MCF 10A (cell line): ENCODE results near the gene EIF4B. TPM values are rescaled to one million over a fixed set of nuclear protein-coding genes. Genes with fewer than 3 reads are reported as not detected.

Experiments used
- BruUV-seq: library from RNA; stranded (reverse); fragments of 400-500 nt; replicated peaks from 2 replicates; lab custom pipeline; 2021; lab: Mats Ljungman, UMichigan
- CTCF ChIA-PET: fragments of 300-600 bp; sonication (Branson Sonifier 250); formaldehyde crosslinking; extraction: SDS; loops from one replicate; lab custom pipeline; 2021; ENCODE audit warnings: antibody characterized with exemption, inconsistent platforms; lab: Yijun Ruan, JAX
- POLR2A ChIA-PET: fragments of 300-600, 350-650 bp; sonication (Branson Sonifier 250); formaldehyde crosslinking; extraction: SDS; loops from one replicate; lab custom pipeline; 2020; ENCODE audit warnings: antibody characterized with exemption, inconsistent platforms; lab: Yijun Ruan, JAX
- DNase-seq: peaks from one replicate; pipeline ENCODE4 v3.0.0-alpha.2; 2018; ENCODE audit not compliant: unreplicated experiment
- H3K27ac Mint-ChIP-seq: one replicate; pipeline ENCODE4 v1.8.0; 2022; ENCODE audit warnings: mild to moderate bottlenecking, low read depth, mixed read lengths; ENCODE audit not compliant: unreplicated experiment
- H3K27me3 Mint-ChIP-seq: one replicate; pipeline ENCODE4 v1.8.0; 2022; ENCODE audit warnings: mixed read lengths; ENCODE audit not compliant: insufficient read depth, unreplicated experiment
- H3K36me3 Mint-ChIP-seq: one replicate; pipeline ENCODE4 v1.8.0; 2022; ENCODE audit warnings: mild to moderate bottlenecking, moderate library complexity, mixed read lengths; ENCODE audit not compliant: insufficient read depth, unreplicated experiment
- H3K4me1 Mint-ChIP-seq: one replicate; pipeline ENCODE4 v1.8.0; 2022; ENCODE audit warnings: mixed read lengths; ENCODE audit not compliant: insufficient read depth, unreplicated experiment
- H3K4me3 Mint-ChIP-seq: one replicate; pipeline ENCODE4 v1.8.0; 2022; ENCODE audit warnings: mild to moderate bottlenecking, moderate library complexity, mixed read lengths; ENCODE audit not compliant: unreplicated experiment
- H3K9me3 Mint-ChIP-seq: one replicate; pipeline ENCODE4 v1.8.0; 2022; ENCODE audit warnings: mixed read lengths; ENCODE audit not compliant: unreplicated experiment
- intact Hi-C: fragments of 100-400 bp; cut with micrococcal nuclease; formaldehyde crosslinking; loops from 2 replicates; pipeline ENCODE4 v1.14.1; 2022
- total RNA-seq: library from RNA; stranded (reverse); gene quantifications from 2 replicates; pipeline ENCODE4 v1.2.3, GENCODE V29; 2022
- TF ChIP-seq, protein P1 (sequence below): fragments of 200-600 bp; IDR thresholded peaks from one replicate; pipeline ENCODE4 v1.8.0; 2022; ENCODE audit warnings: antibody characterized with exemption, mild to moderate bottlenecking; ENCODE audit not compliant: unreplicated experiment

EIF4B gene
- total RNA-seq, 1 experiment from 2014 or later, result 658 TPM

DNA sequence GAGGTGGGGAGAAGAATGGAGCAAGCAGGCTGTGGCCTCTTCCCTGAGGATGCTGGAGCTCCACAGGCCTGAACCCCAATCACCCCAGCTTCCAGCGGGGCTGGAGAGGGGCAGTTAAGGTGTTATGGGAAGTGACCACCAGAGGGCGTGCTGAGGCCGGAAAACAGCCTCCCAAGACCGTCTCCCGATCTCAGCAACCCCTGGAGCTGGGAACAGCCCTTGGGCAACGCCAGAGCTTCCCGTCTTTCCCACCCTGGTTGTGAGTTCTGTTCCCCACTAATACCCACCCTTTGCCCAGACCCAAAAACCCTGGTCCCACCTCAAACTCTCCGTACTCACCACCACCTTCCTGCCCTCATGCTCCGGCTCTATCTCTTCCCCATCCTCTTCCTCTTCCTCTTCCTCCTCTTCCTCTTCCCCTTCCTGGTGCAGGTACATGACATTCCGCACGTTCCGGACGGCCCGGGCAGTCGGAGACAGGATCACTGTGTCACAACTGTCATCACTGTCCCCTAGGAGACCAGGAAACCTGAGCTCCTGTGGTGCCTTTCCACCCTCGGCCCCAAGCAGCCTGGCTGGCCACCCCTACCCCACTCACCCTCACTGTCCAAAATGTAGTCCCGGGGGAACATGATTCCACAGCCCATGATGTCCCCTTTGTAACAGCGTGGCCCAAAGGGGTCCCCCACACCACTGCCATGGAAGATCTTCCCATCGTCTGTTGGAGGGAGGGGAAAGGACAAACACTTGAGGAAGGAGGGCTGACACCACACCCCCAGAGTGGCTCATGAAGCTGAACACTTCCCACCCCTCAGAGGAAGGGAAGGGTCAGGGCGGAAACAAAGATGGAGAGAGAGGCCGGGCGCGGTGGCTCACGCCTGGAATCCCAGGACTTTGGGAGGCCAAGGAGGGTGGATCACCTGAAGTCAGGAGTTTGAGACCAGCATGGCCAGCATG, 60.0 kb downstream of the EIF4B start:
- H3K9me3 Mint-ChIP-seq, result no peaks in the 10 kb centered on the region
- peaks cover 11% of the 10 kb centered on the region for H3K4me1 Mint-ChIP-seq
- no peaks in the 10 kb centered on the region for H3K27me3 Mint-ChIP-seq
- BruUV-seq, result no TSS peak
- no peak overlapping the region for H3K4me3 Mint-ChIP-seq
- TF ChIP-seq, protein P1, sequence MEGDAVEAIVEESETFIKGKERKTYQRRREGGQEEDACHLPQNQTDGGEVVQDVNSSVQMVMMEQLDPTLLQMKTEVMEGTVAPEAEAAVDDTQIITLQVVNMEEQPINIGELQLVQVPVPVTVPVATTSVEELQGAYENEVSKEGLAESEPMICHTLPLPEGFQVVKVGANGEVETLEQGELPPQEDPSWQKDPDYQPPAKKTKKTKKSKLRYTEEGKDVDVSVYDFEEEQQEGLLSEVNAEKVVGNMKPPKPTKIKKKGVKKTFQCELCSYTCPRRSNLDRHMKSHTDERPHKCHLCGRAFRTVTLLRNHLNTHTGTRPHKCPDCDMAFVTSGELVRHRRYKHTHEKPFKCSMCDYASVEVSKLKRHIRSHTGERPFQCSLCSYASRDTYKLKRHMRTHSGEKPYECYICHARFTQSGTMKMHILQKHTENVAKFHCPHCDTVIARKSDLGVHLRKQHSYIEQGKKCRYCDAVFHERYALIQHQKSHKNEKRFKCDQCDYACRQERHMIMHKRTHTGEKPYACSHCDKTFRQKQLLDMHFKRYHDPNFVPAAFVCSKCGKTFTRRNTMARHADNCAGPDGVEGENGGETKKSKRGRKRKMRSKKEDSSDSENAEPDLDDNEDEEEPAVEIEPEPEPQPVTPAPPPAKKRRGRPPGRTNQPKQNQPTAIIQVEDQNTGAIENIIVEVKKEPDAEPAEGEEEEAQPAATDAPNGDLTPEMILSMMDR, result peak; percentile 78
- peak; percentile 81 for DNase-seq
- ChIA-PET POLR2A (interaction anchor here (0.5 to 2.6 kb wide), 15 partner anchors 9 to 1575 kb away, joined by 3 to 39 read pairs (median 3); partner anchors contain the start of genes AAAS, IGFBP6 and SPRYD3), CTCF (interaction anchor here (0.5 to 15.4 kb wide), 45 partner anchors 8 to 1635 kb away, joined by 3 to 267 read pairs (median 4); partner anchors contain the start of genes AAAS, IGFBP6, SOAT2 and SPRYD3)
- no peak overlapping the region for H3K27ac Mint-ChIP-seq
- intact Hi-C loops, result loop anchor here (1.0 to 2.0 kb wide), 2 partner anchors 33 to 125 kb away; no protein-coding TSS in a partner anchor
- H3K36me3 Mint-ChIP-seq, result peaks cover 54% of the 10 kb centered on the region

DNA sequence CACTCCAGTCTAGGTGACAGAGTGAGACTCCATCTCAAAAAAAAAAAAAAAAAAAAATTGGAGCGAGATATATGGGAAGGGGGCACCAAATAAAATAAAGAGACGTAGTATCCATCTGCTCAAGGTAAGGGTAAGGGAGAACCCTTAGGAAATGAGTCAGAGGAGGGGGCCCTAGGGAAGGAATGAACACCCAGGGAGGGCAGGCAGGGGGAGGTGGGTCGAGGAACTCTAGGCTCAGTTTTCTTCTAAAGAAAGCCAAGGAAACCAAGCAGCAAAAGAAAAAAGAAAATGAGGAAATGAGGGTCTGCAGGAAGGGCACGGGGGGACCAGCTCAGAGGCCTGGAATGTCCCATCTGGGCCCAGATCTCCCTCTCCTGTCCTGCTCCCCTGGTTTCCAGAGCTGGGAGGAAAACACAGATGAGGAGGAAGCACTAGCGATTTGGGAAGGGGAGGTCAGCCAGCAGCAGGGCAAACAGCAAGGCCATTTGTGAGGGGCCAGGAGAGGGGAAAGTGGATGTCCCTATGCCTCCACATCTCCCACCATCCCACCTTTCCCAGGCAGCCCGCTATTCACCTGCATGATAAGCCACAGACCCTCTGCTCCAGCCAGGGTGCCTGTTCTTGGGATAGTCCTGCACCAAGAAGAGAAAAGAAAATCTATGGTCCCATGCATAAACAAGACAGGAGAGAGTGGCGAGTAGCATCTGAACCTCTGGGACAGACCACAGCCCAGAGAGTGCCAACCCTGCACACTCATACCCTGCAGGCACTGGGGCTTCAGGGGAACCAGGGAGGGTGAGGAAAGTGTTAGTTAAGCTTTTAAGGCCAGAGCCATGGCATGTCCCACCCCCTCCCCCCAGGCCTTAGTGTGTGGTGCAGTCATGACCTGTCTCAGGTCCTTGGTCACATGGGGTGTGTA, 61.1 kb downstream of the EIF4B start:
- intact Hi-C loops, result loop anchor here (2.0 kb wide), 1 partner anchor 123 kb away; no protein-coding TSS in a partner anchor
- CTCF ChIA-PET, result interaction anchor here (0.6 to 15.4 kb wide), 20 partner anchors 11 to 406 kb away, joined by 3 to 267 read pairs (median 6); partner anchors contain the start of genes IGFBP6, SOAT2 and SPRYD3
- TF ChIP-seq, protein P1, result no peak

DNA sequence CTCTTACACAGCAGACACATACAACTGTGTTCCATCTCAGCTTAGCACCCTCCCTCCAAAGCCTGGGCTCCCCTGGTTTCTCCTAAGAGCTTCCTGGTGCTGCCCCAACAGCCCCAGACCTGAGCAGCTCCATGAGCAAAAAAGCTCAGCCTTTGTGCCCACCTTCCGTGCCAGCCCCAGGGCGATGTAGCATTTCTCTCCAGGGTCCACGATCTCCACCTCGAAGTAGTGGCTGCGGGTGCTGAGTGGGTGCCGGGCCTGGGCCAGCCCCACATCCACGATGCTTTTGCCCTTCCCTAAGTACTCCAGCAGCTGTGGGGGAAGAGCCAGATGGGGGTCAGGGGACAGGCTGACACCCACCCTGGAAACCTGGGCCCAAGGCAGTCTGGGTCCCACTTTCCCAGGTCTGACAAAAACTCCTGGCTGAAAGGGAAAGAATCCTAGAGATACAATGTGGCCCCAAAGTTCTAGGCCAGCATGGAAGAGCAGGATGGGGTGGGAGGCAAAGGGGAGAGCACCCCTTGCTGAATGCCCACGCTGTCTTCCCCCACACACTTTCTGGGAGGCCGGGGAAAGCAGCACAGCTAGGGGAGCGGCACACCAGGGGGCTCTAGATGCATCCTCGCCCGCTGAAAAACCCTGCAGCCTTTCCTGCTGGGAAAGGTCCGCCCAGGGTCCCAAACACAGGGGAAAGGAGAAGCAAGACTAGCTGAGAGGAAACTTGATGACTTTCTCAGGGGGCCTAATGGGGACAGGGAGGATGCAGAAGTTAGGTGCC, 61.9 kb downstream of the EIF4B start:
- Mint-ChIP-seq H3K27me3 (no peaks in the 10 kb centered on the region), H3K9me3 (no peaks in the 10 kb centered on the region), H3K4me3 (no peak overlapping the region), H3K27ac (no peak overlapping the region), H3K36me3 (peaks cover 55% of the 10 kb centered on the region), H3K4me1 (peaks cover 11% of the 10 kb centered on the region)
- ChIA-PET POLR2A (interaction anchor here (0.8 to 1.0 kb wide), 2 partner anchors 9 to 12 kb away, joined by 3 read pairs; no protein-coding TSS in a partner anchor), CTCF (interaction anchor here (0.6 to 15.4 kb wide), 11 partner anchors 10 to 223 kb away, joined by 3 to 267 read pairs (median 3); partner anchors contain the start of genes IGFBP6, SOAT2 and SPRYD3)
- no peak for DNase-seq
- intact Hi-C loops, result loop anchor here (2.0 kb wide), 1 partner anchor 123 kb away; no protein-coding TSS in a partner anchor
- no TSS peak for BruUV-seq
- TF ChIP-seq, protein P1, result no peak

More for the DNA sequence above, 61.1 kb downstream of the EIF4B start:
- POLR2A ChIA-PET, result interaction anchor here (0.5 to 2.6 kb wide), 6 partner anchors 12 to 1473 kb away, joined by 3 to 39 read pairs (median 4); partner anchors contain the start of genes AAAS and IGFBP6
- no peak overlapping the region for H3K4me3 Mint-ChIP-seq
- H3K36me3 Mint-ChIP-seq, result peaks cover 48% of the 10 kb centered on the region
- no peaks in the 10 kb centered on the region for H3K9me3 Mint-ChIP-seq
- peaks cover 11% of the 10 kb centered on the region for H3K4me1 Mint-ChIP-seq
- H3K27ac Mint-ChIP-seq, result no peak overlapping the region
- BruUV-seq, result no TSS peak
- H3K27me3 Mint-ChIP-seq, result no peaks in the 10 kb centered on the region
- DNase-seq, result no peak
